H1 (cell line): ENCODE results near the gene KCNS3. TPM values are rescaled to one million over a fixed set of nuclear protein-coding genes. Genes with fewer than 3 reads are reported as not detected.

ENCODE experiments used
- CTCF ChIA-PET: fragments of 300-600 bp; sonication (Branson Sonifier 250); formaldehyde crosslinking; loops from one replicate; lab custom pipeline; 2021; ENCODE audit not compliant: partially characterized antibody; lab: Charles Lee
- POLR2A ChIA-PET: fragments of 300-600 bp; sonication (Branson Sonifier 250); formaldehyde crosslinking; loops from one replicate; lab custom pipeline; 2021; ENCODE audit warnings: inconsistent platforms; ENCODE audit not compliant: partially characterized antibody; lab: Charles Lee
- DNase-seq, 2 experiments: peaks; one replicate each; pipeline versions ENCODE4 v3.0.0 to v3.0.0-alpha.2; 2010 to 2022; ENCODE audit warnings: low spot score in 2 of 2, low read depth in 1 of 2, mixed read lengths in 1 of 2
- FAIRE-seq: peaks from 2 replicates; lab custom pipeline; 2011; peaks lifted over from hg19 to GRCh38; lab: Jason Lieb, UNC
- H2AFZ ChIP-seq: 2 replicates; pipeline ENCODE4 v1.8.1; 2012; ENCODE audit warnings: low read length, inconsistent platforms
- H2AK5ac ChIP-seq: 2 replicates; pipeline ENCODE4 v1.6.1; 2013; ENCODE audit warnings: low read depth, low read length
- H2BK120ac ChIP-seq: replicated peaks from 2 replicates; pipeline ENCODE3; 2013; ENCODE audit warnings: low read depth, low read length, inconsistent platforms
- H2BK12ac ChIP-seq: 2 replicates; pipeline ENCODE4 v1.6.1; 2013; ENCODE audit warnings: low read depth, low read length
- H2BK15ac ChIP-seq: 2 replicates; pipeline ENCODE4 v1.6.1; 2013; ENCODE audit warnings: low read length
- H2BK20ac ChIP-seq: 2 replicates; pipeline ENCODE4 v1.6.1; 2013; ENCODE audit warnings: low read length
- H2BK5ac ChIP-seq: 2 replicates; pipeline ENCODE4 v1.6.1; 2013; ENCODE audit warnings: low read depth, low read length
- H3K14ac ChIP-seq: 2 replicates; pipeline ENCODE4 v1.6.1; 2013; ENCODE audit warnings: inconsistent platforms; ENCODE audit not compliant: insufficient read length
- H3K18ac ChIP-seq: 2 replicates; pipeline ENCODE4 v1.6.1; 2013; ENCODE audit warnings: low read length; ENCODE audit errors: extremely low read depth
- H3K23ac ChIP-seq: 2 replicates; pipeline ENCODE4 v1.6.1; 2013; ENCODE audit warnings: inconsistent platforms; ENCODE audit not compliant: insufficient read length
- H3K23me2 ChIP-seq: 2 replicates; pipeline ENCODE4 v1.6.1; 2013; ENCODE audit warnings: low read depth, low read length
- H3K27ac ChIP-seq: 2 replicates; pipeline ENCODE4 v1.6.1; 2011; ENCODE audit warnings: low read depth, low read length, inconsistent platforms
- H3K27me3 ChIP-seq, 4 experiments: replicated peaks in 1 of 4; 1 replicate in 1 of 4; 2 replicates in 3 of 4; pipeline versions ENCODE4 v1.6.1 to v1.8.1; 2011 to 2013; ENCODE audit warnings: low read length in 3 of 4, mild to moderate bottlenecking in 3 of 4, inconsistent platforms in 2 of 4, mixed read lengths in 2 of 4, moderate library complexity in 1 of 4; ENCODE audit not compliant: control insufficient read depth in 3 of 4, insufficient read depth in 3 of 4; ENCODE audit errors: extremely low read depth in 1 of 4
- H3K36me3 ChIP-seq, 4 experiments: 2 replicates each; pipeline versions ENCODE4 v1.6.1 to v1.8.1; 2011 to 2013; ENCODE audit warnings: mild to moderate bottlenecking in 4 of 4, low read length in 3 of 4, moderate library complexity in 2 of 4, control low read depth in 1 of 4, inconsistent platforms in 1 of 4; ENCODE audit not compliant: insufficient read depth in 4 of 4, control insufficient read depth in 2 of 4
- H3K4ac ChIP-seq: replicated peaks from 2 replicates; pipeline ENCODE3; 2013; ENCODE audit warnings: low read length, low read depth, mixed read lengths, inconsistent platforms; ENCODE audit not compliant: insufficient read length
- H3K4me1 ChIP-seq, 4 experiments: replicated peaks in 1 of 4; 1 replicate in 1 of 4; 2 replicates in 3 of 4; pipeline versions ENCODE4 v1.6.1 to v1.8.1; 2011 to 2013; ENCODE audit warnings: low read length in 3 of 4, inconsistent platforms in 2 of 4, mixed read lengths in 1 of 4; ENCODE audit not compliant: insufficient read depth in 4 of 4, control insufficient read depth in 3 of 4
- H3K4me2 ChIP-seq, 2 experiments: 2 replicates each; pipeline versions ENCODE4 v1.6.1 to v1.8.1; 2011 to 2013; ENCODE audit warnings: low read depth in 2 of 2, low read length in 2 of 2, control low read depth in 1 of 2, inconsistent platforms in 1 of 2, mild to moderate bottlenecking in 1 of 2; ENCODE audit not compliant: insufficient read depth in 1 of 2
- H3K4me3 ChIP-seq, 4 experiments: fragments of 200-600, 300-600 bp in 1 of 4; sonication (generic), shearing (Covaris generic), sonication (Bioruptor Twin) in 1 of 4; 2 replicates each; pipeline versions ENCODE4 v1.5.1 to v1.8.1; 2011 to 2016; ENCODE audit warnings: low read length in 4 of 4, low read depth in 3 of 4, control low read depth in 2 of 4, inconsistent platforms in 2 of 4, mild to moderate bottlenecking in 2 of 4, mixed read lengths in 1 of 4, moderate library complexity in 1 of 4; ENCODE audit not compliant: insufficient read depth in 2 of 4; ENCODE audit errors: extremely low read depth in 1 of 4
- H3K56ac ChIP-seq: replicated peaks from 2 replicates; pipeline ENCODE3; 2013; ENCODE audit warnings: low read depth, mild to moderate bottlenecking, mixed read lengths, low read length, inconsistent platforms; ENCODE audit not compliant: insufficient read length
- H3K79me1 ChIP-seq: 2 replicates; pipeline ENCODE4 v1.6.1; 2013; ENCODE audit warnings: low read depth, low read length, control low read depth
- H3K79me2 ChIP-seq, 2 experiments: 2 replicates each; pipeline versions ENCODE4 v1.6.1 to v1.8.1; 2012 to 2013; ENCODE audit warnings: low read length in 2 of 2, mild to moderate bottlenecking in 2 of 2, inconsistent platforms in 1 of 2; ENCODE audit not compliant: insufficient read depth in 2 of 2, control insufficient read depth in 1 of 2
- H3K9ac ChIP-seq, 4 experiments: replicated peaks in 1 of 4; 1 replicate in 1 of 4; 2 replicates in 3 of 4; pipeline versions ENCODE4 v1.6.1 to v1.8.1; 2011 to 2013; ENCODE audit warnings: low read depth in 3 of 4, low read length in 3 of 4, control low read depth in 2 of 4, mild to moderate bottlenecking in 2 of 4, moderate library complexity in 2 of 4, inconsistent platforms in 1 of 4; ENCODE audit errors: extremely low read depth in 1 of 4
- H3K9me3 ChIP-seq, 2 experiments: 2 replicates each; pipeline versions ENCODE4 v1.6.1 to v1.8.1; 2012 to 2013; ENCODE audit warnings: mild to moderate bottlenecking in 2 of 2, moderate library complexity in 2 of 2, control low read depth in 1 of 2, inconsistent platforms in 1 of 2, low read depth in 1 of 2, low read length in 1 of 2, mixed read lengths in 1 of 2; ENCODE audit not compliant: insufficient read depth in 2 of 2
- H4K20me1 ChIP-seq, 2 experiments: replicated peaks in 1 of 2; 2 replicates each; pipeline versions ENCODE3 to v1.8.1; 2011 to 2013; ENCODE audit warnings: inconsistent platforms in 2 of 2, low read length in 2 of 2, mild to moderate bottlenecking in 1 of 2; ENCODE audit not compliant: insufficient read depth in 2 of 2, control insufficient read depth in 1 of 2
- H4K5ac ChIP-seq: 2 replicates; pipeline ENCODE4 v1.6.1; 2013; ENCODE audit warnings: low read length, low read depth, mixed read lengths, inconsistent platforms; ENCODE audit not compliant: insufficient read length
- H4K8ac ChIP-seq: 2 replicates; pipeline ENCODE4 v1.8.0; 2013; ENCODE audit warnings: mild to moderate bottlenecking, moderate library complexity, low read length, inconsistent platforms; ENCODE audit not compliant: insufficient read depth; ENCODE audit errors: extremely low read depth
- H4K91ac ChIP-seq: replicated peaks from 2 replicates; pipeline ENCODE3; 2013; ENCODE audit warnings: low read length, mixed read lengths, inconsistent platforms; ENCODE audit not compliant: insufficient read length
- NANOG ChIP-seq: IDR thresholded peaks from 2 replicates; pipeline ENCODE4 v1.6.1; 2011; ENCODE audit warnings: low read length, low read depth, mild to moderate bottlenecking, inconsistent platforms; ENCODE audit not compliant: insufficient read depth, poor library complexity, severe bottlenecking
- SP1 ChIP-seq: IDR thresholded peaks from 2 replicates; pipeline ENCODE4 v1.6.1; 2011; ENCODE audit warnings: low read depth, low read length
- SRF ChIP-seq: IDR thresholded peaks from 2 replicates; pipeline ENCODE4 v1.6.1; 2011; ENCODE audit warnings: mild to moderate bottlenecking, low read depth, low read length, moderate library complexity
- WGBS, 2 experiments: shearing (Covaris generic) in 1 of 2; methylation state at CpG; one replicate each; pipeline versions ENCODE4 v1.1.6 to v1.1.7; 2013 to 2015; ENCODE audit warnings: low lambda C conversion rate in 2 of 2, mixed read lengths in 2 of 2, inconsistent platforms in 1 of 2, low coverage in 1 of 2, missing lambda C conversion rate in 1 of 2; ENCODE audit not compliant: insufficient replicate concordance in 2 of 2, insufficient coverage in 1 of 2, insufficient read length in 1 of 2; ENCODE audit errors: extremely low coverage in 1 of 2, missing lambda C conversion rate in 1 of 2; 5-methylcytosine and 5-hydroxymethylcytosine counted together
- polyA plus RNA-seq, 7 experiments: library from polyadenylated mRNA; depleted of rRNA in 3 of 7; stranded (reverse) in 5 of 7; unstranded in 2 of 7; fragments of >200 nt in 5 of 7; fragments of 200-250 nt in 2 of 7; gene quantifications; 1 replicate in 5 of 7; 2 replicates in 1 of 7; 4 replicates in 1 of 7; pipeline versions ENCODE4 v1.2.1 to v1.2.3, GENCODE V29; 2011 to 2013; ENCODE audit warnings: missing spikeins in 2 of 7, mixed read lengths in 2 of 7
- total RNA-seq: library from RNA; stranded (reverse); fragmentation: NEBNext Ultra II Directional; extraction: Animal tissue kit (Norgen Biotek cat#: 25700); gene quantifications from 2 replicates; pipeline ENCODE4 v1.2.1, GENCODE V29; 2021

The KCNS3 gene
- total and polyA plus RNA-seq, 2 of the 8 experiments (the other 6 are each of a cell fraction or from before 2014, with no cell fraction given) = 22.7 to 23.0 TPM

DNA sequence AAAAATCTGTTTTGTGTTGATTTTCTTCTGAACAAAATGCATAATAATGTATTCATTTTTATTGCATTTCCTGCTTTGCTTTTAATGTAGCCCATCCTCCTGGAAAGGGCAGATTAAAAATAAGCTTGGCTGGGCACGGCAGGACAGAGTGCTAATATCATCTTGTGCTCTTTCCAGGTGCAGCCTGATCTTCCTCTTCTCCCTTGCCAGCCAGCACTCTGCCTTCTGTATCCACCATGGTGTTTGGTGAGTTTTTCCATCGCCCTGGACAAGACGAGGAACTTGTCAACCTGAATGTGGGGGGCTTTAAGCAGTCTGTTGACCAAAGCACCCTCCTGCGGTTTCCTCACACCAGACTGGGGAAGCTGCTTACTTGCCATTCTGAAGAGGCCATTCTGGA is 52.3 kb downstream of the KCNS3 start:
- Histone ChIP-seq H3K36me3 (peaks cover 0 to 16% (median 10%) of the 10 kb centered on the region in 4 experiments; a peak in 5 of 8 replicates), H3K79me1 (no peaks in the 10 kb centered on the region), H3K23me2 (no peaks in the 10 kb centered on the region), H4K5ac (no peak overlapping the region), H3K4me2 (no peak overlapping the region), H3K14ac (no peak overlapping the region), H4K20me1 (no peaks in the 10 kb centered on the region), H3K4me1 (peaks cover 0 to 9% (median 4%) of the 10 kb centered on the region in 4 experiments; a peak in 2 of 7 replicates), H3K4me3 (no peak overlapping the region), H3K56ac (no peak overlapping the region), H4K8ac (no peak overlapping the region), H3K27ac (no peak overlapping the region), H2AK5ac (no peak overlapping the region), H3K23ac (no peak overlapping the region), H3K9ac (no peak overlapping the region), H3K79me2 (no peaks in the 10 kb centered on the region), H3K9me3 (peaks cover 5 to 6% of the 10 kb centered on the region in 2 experiments; a peak in 1 of 4 replicates), H2AFZ (no peak overlapping the region), H2BK20ac (no peak overlapping the region), H3K27me3 (no peaks in the 10 kb centered on the region), H2BK15ac (no peak overlapping the region), H3K4ac (no peak overlapping the region), H2BK120ac (no peak overlapping the region), H3K18ac (no peak overlapping the region), H2BK5ac (no peak overlapping the region), H2BK12ac (no peak overlapping the region), H4K91ac (no peak overlapping the region)
- 87% methylated on average over 4 of the region's 4 CpGs; no CpG with 5 or more reads in 1 of the 2 experiments for WGBS, 2 experiments
- POLR2A ChIA-PET = interaction anchor here (0.8 to 1.5 kb wide), 2 partner anchors 9 to 14 kb away, joined by 3 to 6 read pairs; no protein-coding TSS in a partner anchor
- DNase-seq = no peak
- FAIRE-seq = no peak
- CTCF ChIA-PET = interaction anchor here (0.6 to 2.0 kb wide), 6 partner anchors 9 to 219 kb away, joined by 3 to 5 read pairs (median 3); no protein-coding TSS in a partner anchor
- TF ChIP-seq NANOG (no peak), SRF (no peak), SP1 (no peak)
